Panc1 (cell line): ENCODE data around the gene PDCD11. TPM values are rescaled to one million over a fixed set of nuclear protein-coding genes. Genes with fewer than 3 reads are reported as not detected.

Experiments used
- ATAC-seq: fragments of 200-7000 bp; cut with Tn5 transposase; 2 replicates; pipeline ENCODE4 v1.9.1; 2020; ENCODE audit warnings: mild to moderate bottlenecking, moderate library complexity
- BruUV-seq: library from RNA; stranded (reverse); fragments of 400-500 nt; replicated peaks from 2 replicates; lab custom pipeline; 2021; lab: Mats Ljungman, UMichigan
- CTCF ChIA-PET: fragments of 300-600 bp; sonication (Branson Sonifier 250); formaldehyde crosslinking; loops from one replicate; lab custom pipeline; 2022; ENCODE audit warnings: antibody characterized with exemption; lab: Charles Lee
- POLR2A ChIA-PET: fragments of 300-600 bp; sonication (Branson Sonifier 250); formaldehyde crosslinking; loops from one replicate; lab custom pipeline; 2022; ENCODE audit warnings: antibody characterized with exemption; lab: Charles Lee
- DNase-seq: peaks from one replicate; pipeline ENCODE4 v3.0.0-alpha.2; 2010; ENCODE audit warnings: low read depth, low spot score
- H3K27ac ChIP-seq: 2 replicates; pipeline ENCODE4 v1.5.1; 2011; ENCODE audit warnings: mild to moderate bottlenecking, low read length, inconsistent platforms
- H3K27me3 ChIP-seq: fragments of 200-500 bp; sonication (Bioruptor generic); 2 replicates; pipeline ENCODE4 v1.6.0; 2014; ENCODE audit warnings: low read length, inconsistent platforms; ENCODE audit not compliant: control insufficient read depth, insufficient read depth
- H3K36me3 ChIP-seq: fragments of 200-500 bp; sonication (Bioruptor generic); 2 replicates; pipeline ENCODE4 v1.5.1; 2014; ENCODE audit warnings: inconsistent platforms, mild to moderate bottlenecking, low read length, moderate library complexity; ENCODE audit not compliant: control insufficient read depth, insufficient read depth
- H3K4me1 ChIP-seq: 2 replicates; pipeline ENCODE4 v1.5.1; 2011; ENCODE audit warnings: inconsistent platforms, mild to moderate bottlenecking, low read length, moderate library complexity; ENCODE audit not compliant: control insufficient read depth, insufficient read depth
- H3K4me3 ChIP-seq, 2 experiments: 2 replicates each; pipeline ENCODE4 v1.5.1; 2011 to 2012; ENCODE audit warnings: low read depth in 2 of 2, low read length in 2 of 2, mild to moderate bottlenecking in 2 of 2, inconsistent platforms in 1 of 2, moderate library complexity in 1 of 2
- H3K9me3 ChIP-seq: fragments of 200-500 bp; sonication (Bioruptor generic); 2 replicates; pipeline ENCODE4 v1.5.1; 2014; ENCODE audit warnings: low read depth, mild to moderate bottlenecking, inconsistent platforms, low read length, moderate library complexity; ENCODE audit not compliant: control insufficient read depth, insufficient read depth
- POLR2AphosphoS5 ChIP-seq: IDR thresholded peaks from 2 replicates; pipeline ENCODE4 v1.6.1; 2012; ENCODE audit warnings: mild to moderate bottlenecking, low read depth, low read length, moderate library complexity
- SIN3A ChIP-seq: IDR thresholded peaks from 2 replicates; pipeline ENCODE4 v1.6.1; 2012; ENCODE audit warnings: low read depth, mild to moderate bottlenecking, low read length, moderate library complexity, borderline replicate concordance; ENCODE audit not compliant: insufficient read depth
- TCF7L2 ChIP-seq: IDR thresholded peaks from 2 replicates; pipeline ENCODE4 v1.6.1; 2011; ENCODE audit warnings: mild to moderate bottlenecking, low read depth, low read length, inconsistent platforms
- in situ Hi-C: cut with HindIII; loops from 2 replicates; pipeline ENCODE4 v1.10.0; 2016; ENCODE audit warnings: low sequenced_read_pairs, low pct_unique_long_range_greater_than_20kb
- intact Hi-C: fragments of 100-400 bp; cut with micrococcal nuclease; formaldehyde crosslinking; loops from one replicate; pipeline ENCODE4 v1.10.0; 2022; ENCODE audit not compliant: unreplicated experiment
- total RNA-seq: library from RNA; stranded (reverse); gene quantifications from one replicate; pipeline ENCODE4 v1.2.1, GENCODE V29; 2021; ENCODE audit not compliant: unreplicated experiment
- TF ChIP-seq, protein P1 (sequence below): fragments of 450-650 bp; IDR thresholded peaks from 2 replicates; pipeline ENCODE4 v1.5.1; 2017; ENCODE audit warnings: mild to moderate bottlenecking
- TF ChIP-seq, protein P2 (sequence below), 2 experiments: IDR thresholded peaks; 2 replicates each; pipeline ENCODE4 v1.6.1; 2011 to 2012; ENCODE audit warnings: low read depth in 2 of 2, control low read depth in 1 of 2, low read length in 1 of 2, mild to moderate bottlenecking in 1 of 2, moderate library complexity in 1 of 2; ENCODE audit not compliant: insufficient read depth in 1 of 2

PDCD11 gene
- total RNA-seq, 1 experiment from 2014 or later, result 92.8 TPM

DNA sequence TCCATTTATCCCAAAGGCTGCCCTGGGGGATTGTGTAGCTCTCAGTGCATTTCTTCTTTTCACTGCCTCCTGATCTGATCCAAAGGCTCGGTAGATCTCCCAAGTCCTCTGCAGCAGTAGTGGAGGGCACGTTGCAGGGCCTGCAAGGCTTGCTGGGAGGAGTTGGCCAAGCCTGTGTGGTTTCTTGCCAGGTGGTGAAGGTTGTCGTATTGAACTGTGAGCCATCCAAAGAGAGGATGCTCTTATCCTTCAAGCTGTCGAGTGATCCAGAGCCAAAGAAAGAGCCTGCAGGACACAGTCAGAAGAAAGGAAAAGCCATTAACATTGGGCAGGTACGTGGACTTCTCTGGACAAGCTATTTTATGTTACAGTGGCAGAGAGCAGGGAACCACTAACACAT lies 21.2 kb downstream of the PDCD11 start:
- Histone ChIP-seq H3K9me3 (no peaks in the 10 kb centered on the region), H3K4me3 (no peak overlapping the region), H3K27me3 (no peaks in the 10 kb centered on the region), H3K4me1 (no peaks in the 10 kb centered on the region), H3K27ac (no peak overlapping the region), H3K36me3 (peaks cover 70% of the 10 kb centered on the region)
- intact Hi-C loops (loop anchor here (2.0 kb wide), 1 partner anchor 67 kb away; no protein-coding TSS in a partner anchor), in situ Hi-C loops (no loop called here)
- ATAC-seq (no peak), DNase-seq (no peak)
- ChIA-PET CTCF (interaction anchor here (0.7 kb wide), 1 partner anchor 14 kb away, joined by 3 read pairs; no protein-coding TSS in a partner anchor), POLR2A (no interaction called here)
- TF ChIP-seq TCF7L2, result no peak
- TF ChIP-seq SIN3A, result no peak
- no peak for TF ChIP-seq POLR2AphosphoS5
- TF ChIP-seq, protein P1, sequence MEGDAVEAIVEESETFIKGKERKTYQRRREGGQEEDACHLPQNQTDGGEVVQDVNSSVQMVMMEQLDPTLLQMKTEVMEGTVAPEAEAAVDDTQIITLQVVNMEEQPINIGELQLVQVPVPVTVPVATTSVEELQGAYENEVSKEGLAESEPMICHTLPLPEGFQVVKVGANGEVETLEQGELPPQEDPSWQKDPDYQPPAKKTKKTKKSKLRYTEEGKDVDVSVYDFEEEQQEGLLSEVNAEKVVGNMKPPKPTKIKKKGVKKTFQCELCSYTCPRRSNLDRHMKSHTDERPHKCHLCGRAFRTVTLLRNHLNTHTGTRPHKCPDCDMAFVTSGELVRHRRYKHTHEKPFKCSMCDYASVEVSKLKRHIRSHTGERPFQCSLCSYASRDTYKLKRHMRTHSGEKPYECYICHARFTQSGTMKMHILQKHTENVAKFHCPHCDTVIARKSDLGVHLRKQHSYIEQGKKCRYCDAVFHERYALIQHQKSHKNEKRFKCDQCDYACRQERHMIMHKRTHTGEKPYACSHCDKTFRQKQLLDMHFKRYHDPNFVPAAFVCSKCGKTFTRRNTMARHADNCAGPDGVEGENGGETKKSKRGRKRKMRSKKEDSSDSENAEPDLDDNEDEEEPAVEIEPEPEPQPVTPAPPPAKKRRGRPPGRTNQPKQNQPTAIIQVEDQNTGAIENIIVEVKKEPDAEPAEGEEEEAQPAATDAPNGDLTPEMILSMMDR, result no peak
- TF ChIP-seq, protein P2, sequence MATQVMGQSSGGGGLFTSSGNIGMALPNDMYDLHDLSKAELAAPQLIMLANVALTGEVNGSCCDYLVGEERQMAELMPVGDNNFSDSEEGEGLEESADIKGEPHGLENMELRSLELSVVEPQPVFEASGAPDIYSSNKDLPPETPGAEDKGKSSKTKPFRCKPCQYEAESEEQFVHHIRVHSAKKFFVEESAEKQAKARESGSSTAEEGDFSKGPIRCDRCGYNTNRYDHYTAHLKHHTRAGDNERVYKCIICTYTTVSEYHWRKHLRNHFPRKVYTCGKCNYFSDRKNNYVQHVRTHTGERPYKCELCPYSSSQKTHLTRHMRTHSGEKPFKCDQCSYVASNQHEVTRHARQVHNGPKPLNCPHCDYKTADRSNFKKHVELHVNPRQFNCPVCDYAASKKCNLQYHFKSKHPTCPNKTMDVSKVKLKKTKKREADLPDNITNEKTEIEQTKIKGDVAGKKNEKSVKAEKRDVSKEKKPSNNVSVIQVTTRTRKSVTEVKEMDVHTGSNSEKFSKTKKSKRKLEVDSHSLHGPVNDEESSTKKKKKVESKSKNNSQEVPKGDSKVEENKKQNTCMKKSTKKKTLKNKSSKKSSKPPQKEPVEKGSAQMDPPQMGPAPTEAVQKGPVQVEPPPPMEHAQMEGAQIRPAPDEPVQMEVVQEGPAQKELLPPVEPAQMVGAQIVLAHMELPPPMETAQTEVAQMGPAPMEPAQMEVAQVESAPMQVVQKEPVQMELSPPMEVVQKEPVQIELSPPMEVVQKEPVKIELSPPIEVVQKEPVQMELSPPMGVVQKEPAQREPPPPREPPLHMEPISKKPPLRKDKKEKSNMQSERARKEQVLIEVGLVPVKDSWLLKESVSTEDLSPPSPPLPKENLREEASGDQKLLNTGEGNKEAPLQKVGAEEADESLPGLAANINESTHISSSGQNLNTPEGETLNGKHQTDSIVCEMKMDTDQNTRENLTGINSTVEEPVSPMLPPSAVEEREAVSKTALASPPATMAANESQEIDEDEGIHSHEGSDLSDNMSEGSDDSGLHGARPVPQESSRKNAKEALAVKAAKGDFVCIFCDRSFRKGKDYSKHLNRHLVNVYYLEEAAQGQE (IDR thresholded peaks at IDR 0.05; ENCODE audit: insufficient read depth in 1 of 2, low read depth in 2 of 2, low read length in 1 of 2), result no peak
- BruUV-seq, result no TSS peak

DNA sequence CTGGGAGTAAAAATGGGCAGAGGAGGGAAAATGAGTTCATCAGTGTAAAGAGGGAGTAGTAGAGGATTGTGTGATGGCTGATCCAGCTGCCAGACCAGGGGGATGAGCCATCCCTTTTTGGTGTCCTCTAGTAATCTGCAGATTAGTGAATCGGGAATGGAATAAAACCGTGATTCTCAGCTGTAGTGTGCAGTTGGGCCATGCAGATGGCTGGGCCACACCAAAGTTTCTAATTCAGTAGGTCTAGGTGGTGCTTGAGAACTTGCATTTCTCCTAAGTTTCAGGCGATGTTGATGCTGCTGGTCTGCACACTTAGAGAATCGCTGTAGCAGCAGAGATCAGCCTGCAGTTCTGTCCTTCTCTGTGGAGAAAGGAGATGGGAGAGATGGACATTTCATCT lies 22.7 kb downstream of the PDCD11 start:
- ChIA-PET POLR2A (no interaction called here), CTCF (no interaction called here)
- TF ChIP-seq, protein P2 (IDR thresholded peaks at IDR 0.05; ENCODE audit: insufficient read depth in 1 of 2, low read depth in 2 of 2, low read length in 1 of 2), result no peak
- TF ChIP-seq TCF7L2, result no peak
- TF ChIP-seq SIN3A, result no peak
- TF ChIP-seq POLR2AphosphoS5, result no peak
- TF ChIP-seq, protein P1, result no peak
- ATAC-seq (no peak), DNase-seq (no peak)
- no peak overlapping the region for H3K4me3 ChIP-seq
- BruUV-seq, result no TSS peak
- H3K4me1 ChIP-seq, result no peaks in the 10 kb centered on the region
- intact Hi-C loops (no loop called here), in situ Hi-C loops (no loop called here)
- H3K27ac ChIP-seq, result no peak overlapping the region
- no peaks in the 10 kb centered on the region for H3K27me3 ChIP-seq
- H3K9me3 ChIP-seq, result no peaks in the 10 kb centered on the region
- H3K36me3 ChIP-seq, result peaks cover 70% of the 10 kb centered on the region
